Fibroblast of upper back skin (primary cell): ENCODE results near the gene BRD1.

Experiments
- DNase-seq: peaks from one replicate; pipeline ENCODE4 v3.0.0-alpha.2; 2013

BRD1 gene

DNA sequence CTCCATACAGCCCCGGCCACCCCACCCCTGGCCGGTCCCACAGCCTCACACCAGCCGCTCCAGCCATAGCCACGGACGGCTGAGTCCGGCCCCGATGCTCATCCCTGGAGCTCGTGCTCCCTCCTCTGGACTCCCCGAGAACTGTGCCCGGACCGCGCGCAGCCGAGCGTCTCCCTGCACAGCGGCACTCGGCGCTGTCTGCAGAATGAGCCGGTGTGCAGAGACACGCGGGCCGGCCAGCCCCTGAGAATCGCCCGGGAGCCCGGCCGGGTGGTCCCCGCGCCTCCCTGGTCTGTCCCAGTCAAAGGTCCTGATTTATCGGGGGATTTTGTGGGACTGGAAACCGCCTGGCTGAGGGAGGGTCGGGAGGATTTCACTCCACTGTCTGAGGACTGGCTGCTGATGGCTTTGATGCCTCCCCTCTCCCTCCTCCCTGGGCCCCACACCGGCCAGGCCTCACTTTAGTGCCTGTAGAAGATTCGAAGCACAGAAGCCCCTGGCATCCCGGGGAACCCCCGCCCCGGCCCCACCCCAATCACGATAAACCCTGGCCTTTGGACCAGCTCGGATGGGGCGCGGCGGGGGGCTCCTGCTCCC lies 102.7 kb downstream of the BRD1 start:
- peak; percentile 16 for DNase-seq

GRCh38 chr22:49724030-49724892 lies 103.4 kb downstream of the BRD1 start:
- DNase-seq = no peak

DNA sequence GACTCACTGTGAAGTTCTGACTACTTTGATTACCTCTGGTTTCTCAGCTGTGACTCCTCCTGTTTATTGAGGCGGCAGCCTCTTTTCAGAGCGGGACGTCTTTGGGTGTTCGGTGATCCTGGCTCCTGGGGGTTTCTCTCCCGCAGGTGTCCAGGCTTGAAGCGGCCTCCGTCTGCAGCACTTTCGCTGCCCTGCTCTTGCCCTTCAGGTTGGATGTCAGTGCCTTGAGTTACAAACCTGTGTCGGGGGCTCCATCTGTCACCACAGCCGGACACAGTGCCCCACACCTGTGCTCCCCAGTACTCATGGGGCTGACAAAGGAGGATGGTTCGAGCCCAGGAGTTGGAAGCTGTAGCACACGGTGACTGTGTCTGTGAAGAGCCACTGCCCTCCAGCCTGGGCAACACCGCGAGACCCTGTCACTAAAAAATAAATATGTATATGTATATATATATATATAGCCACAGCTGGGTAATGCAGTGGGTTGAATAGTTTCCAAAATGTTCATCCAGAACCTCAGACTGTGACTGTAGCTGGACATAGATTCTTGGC lies 104.1 kb downstream of the BRD1 start:
- DNase-seq = no peak
